Kidney (tissue), 14 donors: Measurements from ENCODE around the gene GLT1D1. TPM values are rescaled to one million over a fixed set of nuclear protein-coding genes. Genes with fewer than 3 reads are reported as not detected.

Experiments
- DNase-seq, 5 donors: peaks; one replicate each; pipeline ENCODE4 v3.0.0-alpha.2; 2013 to 2020
- FAIRE-seq: peaks from 2 replicates; lab custom pipeline; 2012; peaks lifted over from hg19 to GRCh38; lab: Jason Lieb, UNC
- H3K27ac ChIP-seq, 2 donors: one replicate each; pipeline ENCODE4 v1.7.0; 2013; ENCODE audit warnings: low read depth in 2 of 2, low read length in 2 of 2, inconsistent platforms in 1 of 2
- H3K27me3 ChIP-seq: one replicate; pipeline ENCODE4 v1.7.1; 2013; ENCODE audit warnings: low read length, inconsistent platforms; ENCODE audit not compliant: control insufficient read depth, insufficient read depth
- H3K36me3 ChIP-seq, 3 donors: one replicate each; pipeline versions ENCODE4 v1.7.0 to v1.7.1; 2013; ENCODE audit warnings: low read length in 3 of 3, control low read depth in 1 of 3, inconsistent platforms in 1 of 3; ENCODE audit not compliant: insufficient read depth in 3 of 3, control insufficient read depth in 2 of 3
- H3K4me1 ChIP-seq, 3 donors: one replicate each; pipeline versions ENCODE4 v1.7.0 to v1.7.1; 2013; ENCODE audit warnings: low read length in 3 of 3, inconsistent platforms in 1 of 3, low read depth in 1 of 3; ENCODE audit not compliant: control insufficient read depth in 2 of 3, insufficient read depth in 2 of 3
- H3K4me3 ChIP-seq, 3 donors: one replicate each; pipeline versions ENCODE4 v1.7.0 to v1.8.1; 2013; ENCODE audit warnings: low read length in 3 of 3, control low read depth in 1 of 3, inconsistent platforms in 1 of 3
- H3K9ac ChIP-seq, 3 donors: one replicate each; pipeline versions ENCODE4 v1.7.0 to v1.7.1; 2013; ENCODE audit warnings: low read length in 3 of 3, control low read depth in 1 of 3, inconsistent platforms in 1 of 3
- H3K9me3 ChIP-seq, 3 donors: one replicate each; pipeline versions ENCODE4 v1.7.0 to v1.7.1; 2013; ENCODE audit warnings: low read length in 3 of 3, control low read depth in 1 of 3, inconsistent platforms in 1 of 3; ENCODE audit not compliant: control insufficient read depth in 2 of 3, insufficient read depth in 1 of 3
- CTCF ChIP-seq: IDR thresholded peaks from 3 replicates; pipeline ENCODE4 v1.5.1; 2012; ENCODE audit warnings: mild to moderate bottlenecking, moderate library complexity, borderline replicate concordance; ENCODE audit not compliant: insufficient read depth; ENCODE audit errors: extremely low read depth
- intact Hi-C: fragments of 100-400 bp; cut with DNase I; formaldehyde crosslinking; loops from one replicate; pipeline ENCODE4 v1.11.1; 2022
- polyA plus RNA-seq: library from polyadenylated mRNA; stranded (reverse); fragments of 350-450 nt; fragmentation: Illumina TruSeq; extraction: RNeasy Lipid Tissue Mini Kit (QIAGEN cat#74804); gene quantifications from one replicate; pipeline ENCODE4 v1.2.3, GENCODE V29; 2014; ENCODE audit warnings: low read depth, low replicate concordance; ENCODE audit not compliant: insufficient read depth
- total RNA-seq: library from RNA; stranded (reverse); fragmentation: NEBNext Ultra II Directional; extraction: Animal tissue kit (Norgen Biotek cat#: 25700); gene quantifications from one replicate; pipeline ENCODE4 v1.2.1, GENCODE V29; 2021
- donor health status: control.
- donor health status: control.
- donor health status: control.
- donor health status: control.
- donor health status: control.
- donor health status: DM: yes; HTN: yes; CAD: no.
- donor health status: Normal renal cell carcinoma (clear cell type).

GLT1D1 gene
- total and polyA plus RNA-seq, 2 donors from 2014 or later, result 0.41 to 0.45 TPM

- FAIRE-seq, result no peak
- H3K9ac ChIP-seq, result no peak overlapping the region
These were observed 11.4 kb downstream of the GLT1D1 start for GRCh38 chr12:128864516-128865186.

GRCh38 chr12:128867466-128867865, 14.2 kb downstream of the GLT1D1 start:
- DNase-seq (no peak), FAIRE-seq (no peak)
- H3K4me1 ChIP-seq, result no peaks in the 10 kb centered on the region
- TF ChIP-seq CTCF, result no peak
- H3K9me3 ChIP-seq, result no peaks in the 10 kb centered on the region
- H3K36me3 ChIP-seq, result no peaks in the 10 kb centered on the region
- no peak overlapping the region for H3K9ac ChIP-seq
- no peak overlapping the region for H3K27ac ChIP-seq
- intact Hi-C loops, result no loop called here
- no peak overlapping the region for H3K4me3 ChIP-seq
- H3K27me3 ChIP-seq, result no peaks in the 10 kb centered on the region

More at GRCh38 chr12:128864516-128865186, 11.4 kb downstream of the GLT1D1 start:
- Histone ChIP-seq H3K9me3 (no peaks in the 10 kb centered on the region), H3K27me3 (no peaks in the 10 kb centered on the region), H3K36me3 (no peaks in the 10 kb centered on the region), H3K4me1 (peaks cover 0 to 2% (median 0%) of the 10 kb centered on the region in 3 donors), H3K4me3 (no peak overlapping the region), H3K27ac (no peak overlapping the region)
- intact Hi-C loops, result no loop called here
- no peak for TF ChIP-seq CTCF
- DNase-seq, result no peak

GRCh38 chr12:128871516-128871892, 18.2 kb downstream of the GLT1D1 start:
- H3K4me1 ChIP-seq, result no peaks in the 10 kb centered on the region
- intact Hi-C loops, result no loop called here
- H3K27ac ChIP-seq, result no peak overlapping the region
- no peaks in the 10 kb centered on the region for H3K36me3 ChIP-seq
- H3K27me3 ChIP-seq, result no peaks in the 10 kb centered on the region
- FAIRE-seq, result no peak
- H3K4me3 ChIP-seq, result no peak overlapping the region
- peaks cover 0 to 5% (median 0%) of the 10 kb centered on the region in 3 donors for H3K9me3 ChIP-seq
- DNase-seq, result no peak
- no peak for TF ChIP-seq CTCF
- no peak overlapping the region for H3K9ac ChIP-seq

GRCh38 chr12:128872303-128872702, 19.0 kb downstream of the GLT1D1 start:
- DNase-seq, result no peak
- no peak overlapping the region for H3K27ac ChIP-seq
- TF ChIP-seq CTCF, result no peak
- no peak overlapping the region for H3K9ac ChIP-seq
- no peak for FAIRE-seq
- H3K36me3 ChIP-seq, result no peaks in the 10 kb centered on the region
- intact Hi-C loops, result no loop called here
- H3K9me3 ChIP-seq, result peaks cover 0 to 12% (median 0%) of the 10 kb centered on the region in 3 donors
- H3K27me3 ChIP-seq, result no peaks in the 10 kb centered on the region
- no peaks in the 10 kb centered on the region for H3K4me1 ChIP-seq
- H3K4me3 ChIP-seq, result no peak overlapping the region
